NCI-H524 treated with DMSO at 0.1 percent for 48 hours (cell line): ENCODE measurements around the gene TIA1.
"Not testable (repeated sequence)": the region's sequence is repeated elsewhere in the genome, so short reads cannot be mapped to it uniquely, and the experiment has no call there.

Source experiments
- DNase-seq: peaks from one replicate; lab custom pipeline; 2025; lab: John Stamatoyannopoulos, UW

The TIA1 gene, protein sequence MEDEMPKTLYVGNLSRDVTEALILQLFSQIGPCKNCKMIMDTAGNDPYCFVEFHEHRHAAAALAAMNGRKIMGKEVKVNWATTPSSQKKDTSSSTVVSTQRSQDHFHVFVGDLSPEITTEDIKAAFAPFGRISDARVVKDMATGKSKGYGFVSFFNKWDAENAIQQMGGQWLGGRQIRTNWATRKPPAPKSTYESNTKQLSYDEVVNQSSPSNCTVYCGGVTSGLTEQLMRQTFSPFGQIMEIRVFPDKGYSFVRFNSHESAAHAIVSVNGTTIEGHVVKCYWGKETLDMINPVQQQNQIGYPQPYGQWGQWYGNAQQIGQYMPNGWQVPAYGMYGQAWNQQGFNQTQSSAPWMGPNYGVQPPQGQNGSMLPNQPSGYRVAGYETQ

DNA sequence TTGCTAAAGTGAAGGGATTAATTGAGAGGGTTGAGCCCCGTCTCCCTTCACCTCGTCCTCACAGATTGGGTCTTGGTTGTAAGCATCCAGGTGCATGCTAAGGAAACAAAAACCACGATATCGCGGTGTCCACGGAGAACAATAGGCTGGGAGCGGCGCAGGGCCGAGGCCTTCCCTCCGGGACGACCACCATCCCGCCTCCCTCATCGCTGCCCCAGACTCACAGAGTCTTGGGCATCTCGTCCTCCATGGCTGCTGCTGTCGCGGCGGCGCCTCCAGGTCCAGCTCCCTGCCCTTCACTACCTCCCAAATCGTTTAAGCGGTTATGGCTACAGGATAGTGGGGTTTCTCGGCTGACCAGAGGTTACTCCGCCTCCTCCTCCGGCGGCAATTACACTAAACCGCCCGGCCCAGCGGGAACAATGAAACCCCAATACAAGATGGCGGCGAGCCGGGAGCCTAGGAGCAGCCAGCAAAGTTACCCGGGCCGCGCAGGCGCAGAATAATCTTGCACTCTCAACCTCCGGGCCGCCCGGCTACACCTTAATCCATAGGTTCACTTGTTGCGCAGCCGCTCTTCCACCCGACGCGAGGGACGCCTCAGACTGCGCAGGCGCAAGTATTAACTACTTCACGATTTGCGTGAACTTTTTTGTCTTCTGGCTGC, at the start of gene TIA1:
Gene TIA1 (minus strand): TSS at position 448 of the 667 bp plus-strand sequence. CDS start 198 bp downstream, at position 250.
- peak; percentile 93 for DNase-seq

- DNase-seq, result not testable (repeated sequence)
Observed at GRCh38 chr2:70297828-70298227, 49.4 kb upstream of the TIA1 start.

DNA sequence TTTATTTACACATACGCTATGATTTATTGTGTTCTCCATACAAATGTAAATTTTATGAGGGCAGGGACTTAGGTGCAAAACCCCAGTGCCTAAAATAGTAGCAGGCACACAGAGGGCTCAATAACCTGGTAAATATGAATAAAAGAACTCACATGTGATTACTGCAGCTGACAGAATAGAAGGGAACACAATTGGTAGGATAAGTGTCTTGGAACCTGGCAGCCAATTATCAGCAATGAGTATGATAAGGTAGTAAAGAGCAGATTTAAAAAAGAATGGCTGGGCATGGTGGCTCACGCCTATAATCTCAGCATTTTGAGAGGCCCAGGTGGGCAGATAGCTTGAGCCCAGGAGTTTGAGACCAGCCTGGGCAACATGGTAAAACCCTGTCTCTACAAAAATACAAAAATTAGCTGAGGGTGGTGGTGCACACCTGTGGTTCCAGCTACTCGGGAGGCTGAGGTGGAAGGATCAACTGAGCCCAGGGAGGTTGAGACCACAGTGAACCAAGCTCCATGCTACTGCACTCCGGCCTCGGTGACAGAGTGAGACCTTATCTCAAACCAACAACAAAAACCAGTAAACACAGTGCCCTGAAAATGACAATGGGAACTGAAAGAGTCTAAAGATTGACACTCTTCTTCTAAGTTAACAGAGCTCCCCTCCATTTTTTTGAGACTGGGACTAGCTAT, 35.2 kb upstream of the TIA1 start:
- no peak for DNase-seq

GRCh38 chr2:70282439-70282838, 34.0 kb upstream of the TIA1 start:
- no peak for DNase-seq

DNA sequence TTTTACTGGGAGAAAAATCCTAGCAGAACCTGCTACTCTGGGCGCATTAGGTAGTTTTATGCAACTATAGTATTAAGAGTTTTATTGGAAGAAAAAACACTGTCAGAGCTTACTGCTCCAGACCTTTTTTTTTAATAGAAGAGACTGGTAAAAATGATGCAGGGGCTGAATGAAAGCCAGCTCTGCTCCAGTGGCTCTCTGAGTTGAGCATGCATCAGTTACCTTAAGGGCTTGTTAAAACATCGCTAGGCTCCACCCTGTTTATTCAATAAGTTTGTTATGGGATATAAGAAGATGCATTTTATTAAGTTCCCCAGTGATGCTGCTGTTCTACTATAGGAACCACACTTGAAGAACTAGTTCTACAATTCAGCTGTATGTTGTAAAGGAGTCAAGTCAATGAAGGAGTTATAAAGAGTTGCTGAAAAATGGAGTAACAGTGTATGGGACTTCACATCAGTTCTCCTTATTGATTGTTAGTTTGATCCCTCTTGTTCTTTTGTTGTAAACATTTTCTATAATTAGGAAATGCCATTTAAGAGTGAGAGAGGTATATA, 31.9 kb upstream of the TIA1 start:
- no peak for DNase-seq

DNA sequence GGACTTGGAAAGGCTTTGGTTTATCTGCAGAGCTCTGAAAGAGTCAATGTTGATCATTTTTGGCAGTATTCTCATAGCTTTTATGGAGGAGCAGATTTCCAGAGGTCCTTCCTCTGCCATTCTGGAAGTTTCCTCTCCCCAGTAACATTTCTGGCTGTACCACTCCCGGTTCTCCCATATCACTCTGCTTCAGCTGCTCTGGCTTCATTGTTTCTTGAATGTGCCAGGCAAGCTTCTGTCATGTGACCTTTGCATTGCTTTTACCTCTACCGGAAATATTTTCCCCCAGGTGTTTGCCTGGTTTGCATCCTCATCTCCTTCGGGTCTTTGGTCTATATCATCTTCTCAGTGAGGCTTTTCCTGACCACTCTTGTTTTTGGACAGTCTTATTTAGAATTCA, 21.9 kb upstream of the TIA1 start:
- no peak for DNase-seq

- DNase-seq, result not testable (repeated sequence)
Observed at GRCh38 chr2:70269422-70270302, 21.2 kb upstream of the TIA1 start.

DNA sequence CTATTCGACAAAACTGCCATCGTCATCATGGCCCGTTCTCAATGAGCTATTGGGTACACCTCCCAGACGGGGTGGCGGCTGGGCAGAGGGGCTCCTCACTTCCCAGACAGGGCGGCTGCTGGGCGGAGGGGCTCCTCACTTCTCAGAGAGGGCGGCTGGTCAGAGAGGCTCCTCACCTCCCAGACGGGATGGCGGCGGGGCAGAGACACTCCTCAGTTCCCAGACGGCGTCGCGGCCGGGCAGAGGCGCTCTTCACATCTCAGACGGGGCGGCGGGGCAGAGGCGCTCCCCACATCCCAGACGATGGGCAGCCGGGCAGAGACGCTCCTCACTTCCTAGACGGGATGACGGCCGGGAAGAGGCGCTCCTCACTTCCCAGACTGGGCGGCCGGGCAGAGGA, 18.5 kb upstream of the TIA1 start:
- DNase-seq, result not testable (repeated sequence)

DNA sequence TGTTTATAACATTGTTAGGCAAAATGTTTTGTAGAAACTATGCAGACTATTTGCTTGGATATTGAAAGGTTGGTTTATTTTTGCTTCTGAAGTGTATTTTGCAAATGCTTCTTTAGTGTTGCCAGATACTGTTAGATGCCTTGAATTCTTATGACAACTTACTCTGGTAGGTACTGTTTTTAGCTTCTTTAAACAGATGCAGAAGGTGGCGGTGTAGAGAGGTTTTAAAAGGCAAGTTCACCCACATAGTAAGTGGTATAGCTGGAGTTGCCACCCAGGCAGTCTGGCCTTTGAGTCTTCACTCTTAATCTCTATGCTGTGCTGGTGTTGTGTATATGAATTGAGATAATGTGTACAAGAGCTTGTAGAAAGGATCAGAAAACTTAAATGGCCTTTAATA, 13.1 kb upstream of the TIA1 start:
- DNase-seq, result no peak

DNA sequence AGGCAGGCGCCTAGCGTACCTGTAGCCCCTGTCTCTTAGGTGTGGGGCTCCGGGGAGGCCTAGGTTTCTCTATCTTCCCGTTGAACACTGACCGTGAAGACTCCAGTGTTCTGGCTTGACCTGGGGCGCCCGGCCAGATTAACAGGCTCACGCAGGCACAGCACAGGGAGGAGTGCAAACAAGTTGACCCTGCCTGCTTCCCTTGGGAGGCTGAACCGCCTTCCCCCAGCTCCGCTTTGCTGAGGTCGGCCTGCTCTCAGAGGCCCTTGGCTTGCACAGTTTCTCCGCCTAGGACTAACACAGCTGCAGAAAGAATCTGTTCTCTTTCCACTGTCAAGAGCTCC, 10.1 kb upstream of the TIA1 start:
- DNase-seq, result no peak

- DNase-seq, result no peak
Observed at GRCh38 chr2:70255637-70256314, 7.3 kb upstream of the TIA1 start.

GRCh38 chr2:70250434-70250833, 2.0 kb upstream of the TIA1 start:
- DNase-seq, result no peak

- no peak for DNase-seq
Observed at GRCh38 chr2:70247364-70248180, 856 bp downstream of the TIA1 start.

- DNase-seq, result no peak
Observed at GRCh38 chr2:70243806-70244584, 4.4 kb downstream of the TIA1 start.

- DNase-seq, result no peak
Observed at GRCh38 chr2:70242552-70242951, 5.9 kb downstream of the TIA1 start.

- DNase-seq, result no peak
Observed at GRCh38 chr2:70241340-70241739, 7.1 kb downstream of the TIA1 start.

DNA sequence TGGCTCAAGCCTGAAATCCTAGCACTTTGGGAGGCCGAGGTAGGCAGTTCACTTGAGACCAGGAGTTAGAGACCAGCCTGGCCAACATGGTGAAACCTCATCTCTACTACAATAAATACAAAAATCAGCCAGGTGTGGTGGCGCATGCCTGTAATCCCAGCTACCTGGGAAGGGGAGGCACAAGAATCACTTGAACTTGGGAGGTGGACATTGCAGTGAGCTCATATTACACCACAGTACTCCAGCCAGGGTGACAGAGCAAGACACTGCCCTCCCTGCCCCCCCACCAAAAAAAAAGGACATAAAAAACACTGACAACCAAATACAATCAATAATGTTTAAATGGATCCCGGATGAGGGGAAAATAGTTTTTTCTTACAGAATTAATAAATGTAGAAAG, 7.8 kb downstream of the TIA1 start:
- no peak for DNase-seq

GRCh38 chr2:70233926-70234325, 14.5 kb downstream of the TIA1 start:
- DNase-seq, result no peak

DNA sequence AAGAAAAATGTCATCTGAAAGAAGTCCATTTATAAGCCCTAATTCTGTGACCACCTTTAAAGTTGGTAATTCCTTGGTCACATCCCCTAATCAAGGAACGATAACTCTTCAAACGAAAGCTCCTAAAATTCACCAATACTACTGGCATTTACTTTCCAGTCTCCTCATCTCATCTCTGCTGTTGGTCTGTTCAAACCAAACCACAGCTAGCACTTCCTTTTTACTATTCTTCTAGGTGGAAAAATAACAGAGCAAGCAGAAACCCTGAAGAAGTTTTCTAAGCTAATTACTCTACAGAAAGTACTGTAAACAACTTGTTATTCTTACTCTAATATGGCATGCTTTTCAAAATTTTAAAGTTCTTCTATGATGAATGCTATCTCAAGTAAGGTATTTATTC, 21.6 kb downstream of the TIA1 start:
- no peak for DNase-seq
